Measurements from ENCODE around the gene NR1D2.

NR1D2 gene

GRCh38 chr3:23938688-23939087 lies 6.4 kb upstream of the NR1D2 start:
- Histone ChIP-seq H3K27ac (no peak overlapping the region), H3K27me3 (no peaks in the 10 kb centered on the region), H3K4me3 (no peak overlapping the region), H3K36me3 (no peaks in the 10 kb centered on the region), H3K4me1 (no peaks in the 10 kb centered on the region), H3K9me3 (peaks cover 0 to 3% (median 0%) of the 10 kb centered on the region in 3 donors)
- no peak for TF ChIP-seq CTCF (IDR thresholded peaks at IDR 0.05)
- no peak for DNase-seq
- intact Hi-C loops (cut with DNase I; ENCODE audit: low total_unique reads) = no loop called here

GRCh38 chr3:23940775-23941174 lies 4.3 kb upstream of the NR1D2 start:
- Histone ChIP-seq H3K4me3 (no peak overlapping the region), H3K27ac (no peak overlapping the region), H3K36me3 (no peaks in the 10 kb centered on the region), H3K9me3 (peaks cover 0 to 3% (median 0%) of the 10 kb centered on the region in 3 donors), H3K4me1 (peaks cover 0 to 7% (median 4%) of the 10 kb centered on the region in 4 donors), H3K27me3 (no peaks in the 10 kb centered on the region)
- DNase-seq = no peak
- intact Hi-C loops (cut with DNase I; ENCODE audit: low total_unique reads) = no loop called here
- no peak for TF ChIP-seq CTCF (IDR thresholded peaks at IDR 0.05)

DNA sequence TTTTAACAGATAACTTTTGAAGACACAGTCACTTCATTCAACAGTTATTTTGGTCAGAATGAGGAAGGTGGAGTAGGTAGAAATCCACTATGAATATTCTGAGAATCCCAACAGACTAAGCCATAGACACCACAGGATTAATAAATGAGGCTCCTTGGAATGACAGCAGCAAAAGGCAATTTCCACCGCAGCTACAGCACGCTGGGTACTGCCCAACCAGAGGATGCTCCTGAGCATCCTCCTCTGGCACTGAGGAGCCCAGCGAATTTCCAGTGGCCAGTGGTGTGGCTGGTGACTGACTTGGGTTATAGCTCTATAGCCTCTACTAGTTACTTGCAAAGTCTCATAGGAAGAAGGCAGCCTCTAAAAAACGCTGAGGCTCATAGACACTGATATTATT lies 3.6 kb upstream of the NR1D2 start:
- TF ChIP-seq CTCF (IDR thresholded peaks at IDR 0.05) = no peak
- DNase-seq = no peak
- intact Hi-C loops (cut with DNase I; ENCODE audit: low total_unique reads) = no loop called here

GRCh38 chr3:23942546-23942945 lies 2.5 kb upstream of the NR1D2 start:
- H3K36me3 ChIP-seq = no peaks in the 10 kb centered on the region
- no peak for DNase-seq
- intact Hi-C loops (cut with DNase I; ENCODE audit: low total_unique reads) = no loop called here
- H3K4me1 ChIP-seq = peaks cover 0 to 17% (median 13%) of the 10 kb centered on the region in 4 donors
- no peak overlapping the region for H3K27ac ChIP-seq
- no peaks in the 10 kb centered on the region for H3K27me3 ChIP-seq
- no peak for TF ChIP-seq CTCF (IDR thresholded peaks at IDR 0.05)
- no peak overlapping the region for H3K4me3 ChIP-seq
- peaks cover 0 to 3% (median 0%) of the 10 kb centered on the region in 3 donors for H3K9me3 ChIP-seq

More for the DNA sequence above, 3.6 kb upstream of the NR1D2 start:
- peaks cover 0 to 3% (median 0%) of the 10 kb centered on the region in 3 donors for H3K9me3 ChIP-seq
- H3K4me3 ChIP-seq = no peak overlapping the region
- no peaks in the 10 kb centered on the region for H3K36me3 ChIP-seq
- no peak overlapping the region for H3K27ac ChIP-seq
- H3K27me3 ChIP-seq = no peaks in the 10 kb centered on the region
- H3K4me1 ChIP-seq = peaks cover 0 to 7% (median 5%) of the 10 kb centered on the region in 4 donors

- no peak for TF ChIP-seq CTCF (IDR thresholded peaks at IDR 0.05)
- H3K27ac ChIP-seq = peak overlapping the region; percentile 84 to 99
- H3K4me1 ChIP-seq = peaks cover 0 to 34% (median 23%) of the 10 kb centered on the region in 4 donors
- DNase-seq = no peak
- intact Hi-C loops (cut with DNase I; ENCODE audit: low total_unique reads) = loop anchor here (2.0 kb wide), 1 partner anchor 27 kb away; the partner anchor contains the start of genes NKIRAS1 and RPL15
- H3K36me3 ChIP-seq = no peaks in the 10 kb centered on the region
- H3K4me3 ChIP-seq = peak overlapping the region; percentile 80 to 92
- H3K27me3 ChIP-seq = no peaks in the 10 kb centered on the region
- H3K9me3 ChIP-seq = no peaks in the 10 kb centered on the region
Observed at GRCh38 chr3:23944007-23944783, 891 bp upstream of the NR1D2 start.

Measured in tibial artery (tissue), 4 donors.